Measurements from ENCODE around the gene TMEM132E.
A peak's percentile ranks its signal among the peaks of the same experiment; 100 is the strongest.

TMEM132E gene

GRCh38 chr17:34582185-34582900 is 3.0 kb downstream of the TMEM132E start:
- no peak for DNase-seq
- H3K4me1 Mint-ChIP-seq: peaks cover 37% of the 10 kb centered on the region
- H3K9me3 Mint-ChIP-seq: no peaks in the 10 kb centered on the region
- peaks cover 90% of the 10 kb centered on the region for H3K27me3 Mint-ChIP-seq
- H3K27ac Mint-ChIP-seq: no peak overlapping the region
- H3K4me3 Mint-ChIP-seq: no peak overlapping the region
- ATAC-seq: no peak

GRCh38 chr17:34582901-34583245 is 3.5 kb downstream of the TMEM132E start:
- DNase-seq (no peak), ATAC-seq (no peak)
- Mint-ChIP-seq H3K27ac (no peak overlapping the region), H3K27me3 (peaks cover 85% of the 10 kb centered on the region), H3K4me3 (no peak overlapping the region), H3K4me1 (peaks cover 37% of the 10 kb centered on the region), H3K9me3 (no peaks in the 10 kb centered on the region)

- Mint-ChIP-seq H3K4me1 (peaks cover 21% of the 10 kb centered on the region), H3K9me3 (no peaks in the 10 kb centered on the region), H3K27ac (no peak overlapping the region), H3K4me3 (no peak overlapping the region), H3K27me3 (peaks cover 78% of the 10 kb centered on the region)
- DNase-seq: no peak
- ATAC-seq: peak; percentile 44
These were observed 5.5 kb downstream of the TMEM132E start for GRCh38 chr17:34584805-34585416.

- H3K4me1 Mint-ChIP-seq: peaks cover 6% of the 10 kb centered on the region
- peaks cover 77% of the 10 kb centered on the region for H3K27me3 Mint-ChIP-seq
- H3K27ac Mint-ChIP-seq: no peak overlapping the region
- no peaks in the 10 kb centered on the region for H3K9me3 Mint-ChIP-seq
- no peak for DNase-seq
- no peak for ATAC-seq
- no peak overlapping the region for H3K4me3 Mint-ChIP-seq
These were observed 7.0 kb downstream of the TMEM132E start for GRCh38 chr17:34586346-34586846.

- Mint-ChIP-seq H3K27me3 (peaks cover 68% of the 10 kb centered on the region), H3K9me3 (no peaks in the 10 kb centered on the region), H3K4me3 (no peak overlapping the region), H3K27ac (no peak overlapping the region), H3K4me1 (no peaks in the 10 kb centered on the region)
- no peak for ATAC-seq
- DNase-seq: no peak
These were observed 8.9 kb downstream of the TMEM132E start for GRCh38 chr17:34588266-34588665.

- DNase-seq (no peak), ATAC-seq (no peak)
- Mint-ChIP-seq H3K4me3 (no peak overlapping the region), H3K27ac (no peak overlapping the region), H3K9me3 (no peaks in the 10 kb centered on the region), H3K27me3 (peaks cover 68% of the 10 kb centered on the region), H3K4me1 (no peaks in the 10 kb centered on the region)
These were observed 10.0 kb downstream of the TMEM132E start for GRCh38 chr17:34589120-34589965.

GRCh38 chr17:34592002-34592401 is 12.6 kb downstream of the TMEM132E start:
- Mint-ChIP-seq H3K27me3 (peaks cover 60% of the 10 kb centered on the region), H3K4me1 (no peaks in the 10 kb centered on the region), H3K27ac (no peak overlapping the region), H3K4me3 (no peak overlapping the region), H3K9me3 (no peaks in the 10 kb centered on the region)
- ATAC-seq: no peak
- DNase-seq: no peak

- peaks cover 39% of the 10 kb centered on the region for H3K27me3 Mint-ChIP-seq
- H3K4me1 Mint-ChIP-seq: no peaks in the 10 kb centered on the region
- no peak for ATAC-seq
- no peaks in the 10 kb centered on the region for H3K9me3 Mint-ChIP-seq
- no peak overlapping the region for H3K4me3 Mint-ChIP-seq
- no peak overlapping the region for H3K27ac Mint-ChIP-seq
- DNase-seq: no peak
These were observed 17.5 kb downstream of the TMEM132E start for GRCh38 chr17:34596920-34597319.

GRCh38 chr17:34598161-34598776 is 18.9 kb downstream of the TMEM132E start:
- no peak overlapping the region for H3K4me3 Mint-ChIP-seq
- ATAC-seq (no peak), DNase-seq (no peak)
- peaks cover 42% of the 10 kb centered on the region for H3K27me3 Mint-ChIP-seq
- no peaks in the 10 kb centered on the region for H3K4me1 Mint-ChIP-seq
- H3K27ac Mint-ChIP-seq: peak overlapping the region in 1 of 2 donors; percentile 38
- H3K9me3 Mint-ChIP-seq: no peaks in the 10 kb centered on the region

GRCh38 chr17:34601416-34601815 is 22.0 kb downstream of the TMEM132E start:
- no peak overlapping the region for H3K4me3 Mint-ChIP-seq
- DNase-seq (no peak), ATAC-seq (no peak)
- no peaks in the 10 kb centered on the region for H3K9me3 Mint-ChIP-seq
- H3K27ac Mint-ChIP-seq: peak overlapping the region; percentile 36 to 52
- H3K27me3 Mint-ChIP-seq: peaks cover 32% of the 10 kb centered on the region
- H3K4me1 Mint-ChIP-seq: no peaks in the 10 kb centered on the region

- no peaks in the 10 kb centered on the region for H3K9me3 Mint-ChIP-seq
- ATAC-seq (no peak), DNase-seq (no peak)
- peak overlapping the region in 1 of 2 donors; percentile 85 for H3K27ac Mint-ChIP-seq
- H3K4me3 Mint-ChIP-seq: no peak overlapping the region
- no peaks in the 10 kb centered on the region for H3K4me1 Mint-ChIP-seq
- peaks cover 40% of the 10 kb centered on the region for H3K27me3 Mint-ChIP-seq
These were observed 24.6 kb downstream of the TMEM132E start for GRCh38 chr17:34603974-34604373.

GRCh38 chr17:34606763-34607162 is 27.4 kb downstream of the TMEM132E start:
- peaks cover 61% of the 10 kb centered on the region for H3K27me3 Mint-ChIP-seq
- no peak overlapping the region for H3K4me3 Mint-ChIP-seq
- H3K9me3 Mint-ChIP-seq: no peaks in the 10 kb centered on the region
- ATAC-seq (no peak), DNase-seq (no peak)
- no peaks in the 10 kb centered on the region for H3K4me1 Mint-ChIP-seq
- H3K27ac Mint-ChIP-seq: no peak overlapping the region

GRCh38 chr17:34607917-34608316 is 28.5 kb downstream of the TMEM132E start:
- ATAC-seq: no peak

GRCh38 chr17:34609210-34609609 is 29.8 kb downstream of the TMEM132E start:
- DNase-seq: no peak
- Mint-ChIP-seq H3K27ac (no peak overlapping the region), H3K9me3 (no peaks in the 10 kb centered on the region), H3K27me3 (peaks cover 61% of the 10 kb centered on the region), H3K4me1 (no peaks in the 10 kb centered on the region), H3K4me3 (no peak overlapping the region)
- no peak for ATAC-seq

More at GRCh38 chr17:34607917-34608316, 28.5 kb downstream of the TMEM132E start:
- Mint-ChIP-seq H3K9me3 (no peaks in the 10 kb centered on the region), H3K4me3 (no peak overlapping the region), H3K27ac (no peak overlapping the region), H3K27me3 (peaks cover 60% of the 10 kb centered on the region), H3K4me1 (no peaks in the 10 kb centered on the region)
- no peak for DNase-seq

GRCh38 chr17:34610039-34610438 is 30.7 kb downstream of the TMEM132E start:
- Mint-ChIP-seq H3K9me3 (no peaks in the 10 kb centered on the region), H3K4me3 (no peak overlapping the region), H3K27me3 (peaks cover 69% of the 10 kb centered on the region), H3K4me1 (no peaks in the 10 kb centered on the region), H3K27ac (no peak overlapping the region)
- no peak for DNase-seq
- no peak for ATAC-seq

All from stimulated activated naive CD8-positive, alpha-beta T cell treated with anti-CD3 and anti-CD28 coated beads, Interleukin-15, amount 100 ng/mL, for 72 hours (primary cell).